ENCODE measurements around the gene PBX3.

Gene PBX3

GRCh38 chr9:125911861-125912644, 164.9 kb downstream of the PBX3 start:
- no peak for DNase-seq

- no peak for DNase-seq
Measured at GRCh38 chr9:125912667-125913066, 165.5 kb downstream of the PBX3 start.

GRCh38 chr9:125913551-125913950, 166.4 kb downstream of the PBX3 start:
- DNase-seq = no peak

- no peak for DNase-seq
Measured at GRCh38 chr9:125914411-125914810, 167.2 kb downstream of the PBX3 start.

GRCh38 chr9:125915606-125916005, 168.4 kb downstream of the PBX3 start:
- no peak for DNase-seq

- DNase-seq = no peak
Measured at GRCh38 chr9:125919565-125919964, 172.4 kb downstream of the PBX3 start.

- no peak for DNase-seq
Measured at GRCh38 chr9:125920402-125920801, 173.2 kb downstream of the PBX3 start.

- DNase-seq = no peak
Measured at GRCh38 chr9:125922854-125923253, 175.7 kb downstream of the PBX3 start.

GRCh38 chr9:125924351-125924750, 177.2 kb downstream of the PBX3 start:
- DNase-seq = no peak

- DNase-seq = no peak
Measured at GRCh38 chr9:125926936-125927335, 179.8 kb downstream of the PBX3 start.

GRCh38 chr9:125929846-125930245, 182.7 kb downstream of the PBX3 start:
- DNase-seq = no peak

- DNase-seq = no peak
Measured at GRCh38 chr9:125931211-125931610, 184.0 kb downstream of the PBX3 start.

- no peak for DNase-seq
Measured at GRCh38 chr9:125932012-125932411, 184.8 kb downstream of the PBX3 start.

- DNase-seq = no peak
Measured at GRCh38 chr9:125932746-125933455, 185.7 kb downstream of the PBX3 start.

GRCh38 chr9:125942125-125942524, 195.0 kb downstream of the PBX3 start:
- DNase-seq = no peak

GRCh38 chr9:125943831-125944230, 196.7 kb downstream of the PBX3 start:
- no peak for DNase-seq

GRCh38 chr9:125946397-125946796, 199.2 kb downstream of the PBX3 start:
- no peak for DNase-seq

- DNase-seq = no peak
Measured at GRCh38 chr9:125948887-125949596, 201.9 kb downstream of the PBX3 start.

- DNase-seq = no peak
Measured at GRCh38 chr9:125949703-125950460, 202.7 kb downstream of the PBX3 start.

- DNase-seq = no peak
Measured at GRCh38 chr9:125950880-125951471, 203.8 kb downstream of the PBX3 start.

GRCh38 chr9:125953314-125954019, 206.3 kb downstream of the PBX3 start:
- no peak for DNase-seq

GRCh38 chr9:125956102-125956501, 208.9 kb downstream of the PBX3 start:
- DNase-seq = no peak

Measured in NCI-H187 treated with DMSO at 0.1 percent for 48 hours (cell line).